KOPT-K1 (cell line): Measurements from ENCODE around the gene PRKAR1B.
"Not testable (repeated sequence)": the region's sequence is repeated elsewhere in the genome, so short reads cannot be mapped to it uniquely, and the experiment has no call there.

Experiments used
- H3K27ac ChIP-seq: fragments of 200-600 bp; sonication (generic); 2 replicates; pipeline ENCODE4 v1.5.1; 2016; ENCODE audit warnings: antibody characterized with exemption, mild to moderate bottlenecking, low read depth, low read length; ENCODE audit not compliant: poor library complexity, severe bottlenecking
- H3K36me3 ChIP-seq: fragments of 200-600 bp; sonication (generic); 2 replicates; pipeline ENCODE4 v1.5.1; 2017; ENCODE audit warnings: antibody characterized with exemption, mild to moderate bottlenecking, low read length, moderate library complexity; ENCODE audit not compliant: insufficient read depth
- H3K9me3 ChIP-seq: fragments of 200-600 bp; sonication (generic); 2 replicates; pipeline ENCODE4 v1.5.1; 2017; ENCODE audit warnings: antibody characterized with exemption, low read length, mild to moderate bottlenecking; ENCODE audit not compliant: insufficient read depth, poor library complexity, severe bottlenecking

Gene PRKAR1B

GRCh38 chr7:561631-562373, 165.3 kb downstream of the PRKAR1B start:
- peaks cover 4% of the 10 kb centered on the region; the same call in 1 of the 2 replicates for H3K36me3 ChIP-seq
- no peak overlapping the region for H3K27ac ChIP-seq
- no peaks in the 10 kb centered on the region for H3K9me3 ChIP-seq

GRCh38 chr7:560966-561630, 166.0 kb downstream of the PRKAR1B start:
- no peak overlapping the region for H3K27ac ChIP-seq
- peaks cover 4% of the 10 kb centered on the region; the same call in 1 of the 2 replicates for H3K36me3 ChIP-seq
- H3K9me3 ChIP-seq: no peaks in the 10 kb centered on the region

- Histone ChIP-seq H3K36me3 (peaks cover 4% of the 10 kb centered on the region; the same call in 1 of the 2 replicates), H3K9me3 (no peaks in the 10 kb centered on the region), H3K27ac (no peak overlapping the region)
Observed at GRCh38 chr7:559396-559705, 167.7 kb downstream of the PRKAR1B start.

- Histone ChIP-seq H3K36me3 (peaks cover 4% of the 10 kb centered on the region; the same call in 1 of the 2 replicates), H3K27ac (no peak overlapping the region), H3K9me3 (no peaks in the 10 kb centered on the region)
Observed at GRCh38 chr7:557558-557881, 169.6 kb downstream of the PRKAR1B start.

GRCh38 chr7:556837-557557, 170.1 kb downstream of the PRKAR1B start:
- H3K27ac ChIP-seq: no peak overlapping the region
- H3K9me3 ChIP-seq: no peaks in the 10 kb centered on the region
- peaks cover 4% of the 10 kb centered on the region; the same call in 1 of the 2 replicates for H3K36me3 ChIP-seq

- Histone ChIP-seq H3K27ac (no peak overlapping the region), H3K9me3 (no peaks in the 10 kb centered on the region), H3K36me3 (peaks cover 3% of the 10 kb centered on the region; the same call in 1 of the 2 replicates)
Observed at GRCh38 chr7:556291-556826, 170.7 kb downstream of the PRKAR1B start.

GRCh38 chr7:555551-556160, 171.4 kb downstream of the PRKAR1B start:
- Histone ChIP-seq H3K9me3 (no peaks in the 10 kb centered on the region), H3K36me3 (no peaks in the 10 kb centered on the region; the same call in 1 of the 2 replicates), H3K27ac (no peak overlapping the region)

- peaks cover 19% of the 10 kb centered on the region for H3K36me3 ChIP-seq
- no peak overlapping the region for H3K27ac ChIP-seq
- H3K9me3 ChIP-seq: no peaks in the 10 kb centered on the region
Observed at GRCh38 chr7:553636-554111, 173.4 kb downstream of the PRKAR1B start.

GRCh38 chr7:552868-553635, 174.0 kb downstream of the PRKAR1B start:
- no peak overlapping the region for H3K27ac ChIP-seq
- peaks cover 22% of the 10 kb centered on the region for H3K36me3 ChIP-seq
- H3K9me3 ChIP-seq: no peaks in the 10 kb centered on the region

- not testable (repeated sequence) for H3K9me3 ChIP-seq, H3K27ac ChIP-seq
- H3K36me3 ChIP-seq: peaks cover 22% of the 10 kb centered on the region
Observed at GRCh38 chr7:552151-552867, 174.8 kb downstream of the PRKAR1B start.

GRCh38 chr7:551615-551970, 175.5 kb downstream of the PRKAR1B start:
- H3K9me3 ChIP-seq, H3K27ac ChIP-seq: not testable (repeated sequence)
- peaks cover 22% of the 10 kb centered on the region for H3K36me3 ChIP-seq

- Histone ChIP-seq H3K9me3 (no peaks in the 10 kb centered on the region), H3K27ac (no peak overlapping the region), H3K36me3 (peaks cover 22% of the 10 kb centered on the region)
Observed at GRCh38 chr7:550881-551614, 176.0 kb downstream of the PRKAR1B start.

GRCh38 chr7:549891-550625, 177.0 kb downstream of the PRKAR1B start:
- peaks cover 6% of the 10 kb centered on the region for H3K9me3 ChIP-seq
- no peak overlapping the region for H3K27ac ChIP-seq
- peaks cover 22% of the 10 kb centered on the region for H3K36me3 ChIP-seq
